A673 (cell line): ENCODE results near the gene MRPL20. TPM values are rescaled to one million over a fixed set of nuclear protein-coding genes. Genes with fewer than 3 reads are reported as not detected.
A peak's percentile ranks its signal among the peaks of the same experiment; 100 is the strongest.

Experiments used
- BruUV-seq: library from RNA; stranded (reverse); fragments of 400-500 nt; replicated peaks from 2 replicates; lab custom pipeline; 2021; lab: Mats Ljungman, UMichigan
- CTCF ChIA-PET: fragments of 300-600 bp; sonication (Branson Sonifier 250); formaldehyde crosslinking; loops from one replicate; lab custom pipeline; 2022; ENCODE audit warnings: antibody characterized with exemption; lab: Charles Lee
- POLR2A ChIA-PET: fragments of 300-600 bp; sonication (Branson Sonifier 250); formaldehyde crosslinking; loops from one replicate; lab custom pipeline; 2022; ENCODE audit warnings: antibody characterized with exemption; ENCODE audit not compliant: low non-redundant PET; lab: Charles Lee
- DNase-seq: peaks from one replicate; pipeline ENCODE4 v3.0.0-alpha.2; 2015; ENCODE audit warnings: low spot score
- H3K27ac ChIP-seq: fragments of 200-600 bp; sonication (generic); 2 replicates; pipeline ENCODE4 v1.5.1; 2016; ENCODE audit warnings: mixed run types, low read depth, mild to moderate bottlenecking, mixed read lengths, antibody characterized with exemption, low read length; ENCODE audit not compliant: poor library complexity, severe bottlenecking
- H3K27me3 ChIP-seq: fragments of 200-600 bp; sonication (generic); replicated peaks from 2 replicates; pipeline ENCODE4 v1.6.1; 2017; ENCODE audit warnings: mixed run types, low read depth, mild to moderate bottlenecking, mixed read lengths, antibody characterized with exemption, low read length; ENCODE audit not compliant: insufficient read depth, poor library complexity
- H3K36me3 ChIP-seq: fragments of 200-600 bp; sonication (generic); 2 replicates; pipeline ENCODE4 v1.6.1; 2016; ENCODE audit warnings: mixed run types, mild to moderate bottlenecking, mixed read lengths, antibody characterized with exemption, low read length; ENCODE audit not compliant: insufficient read depth, poor library complexity, severe bottlenecking
- H3K4me1 ChIP-seq: fragments of 200-600 bp; sonication (generic); 2 replicates; pipeline ENCODE4 v1.6.1; 2017; ENCODE audit warnings: mixed run types, mild to moderate bottlenecking, mixed read lengths, antibody characterized with exemption, low read length; ENCODE audit not compliant: insufficient read depth, poor library complexity, severe bottlenecking
- H3K4me3 ChIP-seq: fragments of 200-600 bp; sonication (generic); 2 replicates; pipeline ENCODE4 v1.5.1; 2016; ENCODE audit warnings: low read depth, mixed run types, mild to moderate bottlenecking, mixed read lengths, low read length; ENCODE audit not compliant: poor library complexity, severe bottlenecking
- H3K9me3 ChIP-seq: fragments of 200-600 bp; sonication (generic); 2 replicates; pipeline ENCODE4 v1.6.1; 2016; ENCODE audit warnings: mixed run types, low read depth, mild to moderate bottlenecking, mixed read lengths, antibody characterized with exemption, low read length; ENCODE audit not compliant: poor library complexity, severe bottlenecking
- EZH2 ChIP-seq: fragments of 200-600 bp; sonication (generic); IDR thresholded peaks from 2 replicates; pipeline ENCODE4 v1.6.1; 2017; ENCODE audit warnings: borderline replicate concordance, low read depth, mild to moderate bottlenecking, mixed read lengths, antibody characterized with exemption, low read length; ENCODE audit not compliant: poor library complexity, severe bottlenecking
- intact Hi-C: fragments of 100-400 bp; cut with micrococcal nuclease; formaldehyde crosslinking; loops from one replicate; pipeline ENCODE4 v1.10.0; 2022; ENCODE audit not compliant: unreplicated experiment
- total RNA-seq: library from RNA; stranded (reverse); gene quantifications from 2 replicates; pipeline ENCODE4 v1.2.3, GENCODE V29; 2021
- TF ChIP-seq, protein P1 (sequence below): fragments of 300-800, 200-600 bp; sonication (generic); conservative IDR thresholded peaks from 2 replicates; pipeline ENCODE4 v1.5.1; 2017; ENCODE audit warnings: low read depth, mild to moderate bottlenecking, antibody characterized with exemption, low read length, moderate library complexity, mixed read lengths

MRPL20 gene
- total RNA-seq, 1 experiment from 2014 or later = 151 TPM

DNA sequence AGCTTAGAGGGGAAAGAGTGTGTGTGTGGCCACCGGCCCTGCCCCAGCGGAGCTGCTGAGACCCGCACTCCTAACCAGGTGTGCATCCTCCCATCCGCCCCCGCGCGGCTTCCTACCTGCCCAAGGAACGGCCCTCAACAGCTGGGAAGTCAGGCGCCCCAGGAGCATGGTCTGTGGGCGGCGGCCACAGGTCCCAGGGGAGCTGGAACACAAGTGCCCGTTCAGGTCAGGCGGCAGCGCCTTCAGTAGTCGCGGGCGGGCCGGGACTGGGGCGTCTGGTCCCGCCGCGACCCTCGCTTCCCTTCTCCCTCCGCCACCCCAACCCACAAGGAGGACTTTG lies 32.5 kb downstream of the MRPL20 start:
- peak overlapping the region; percentile 93 for H3K27ac ChIP-seq
- no peaks in the 10 kb centered on the region for H3K27me3 ChIP-seq
- no peaks in the 10 kb centered on the region for H3K36me3 ChIP-seq
- no peaks in the 10 kb centered on the region for H3K9me3 ChIP-seq
- no peak for TF ChIP-seq EZH2
- TF ChIP-seq, protein P1, sequence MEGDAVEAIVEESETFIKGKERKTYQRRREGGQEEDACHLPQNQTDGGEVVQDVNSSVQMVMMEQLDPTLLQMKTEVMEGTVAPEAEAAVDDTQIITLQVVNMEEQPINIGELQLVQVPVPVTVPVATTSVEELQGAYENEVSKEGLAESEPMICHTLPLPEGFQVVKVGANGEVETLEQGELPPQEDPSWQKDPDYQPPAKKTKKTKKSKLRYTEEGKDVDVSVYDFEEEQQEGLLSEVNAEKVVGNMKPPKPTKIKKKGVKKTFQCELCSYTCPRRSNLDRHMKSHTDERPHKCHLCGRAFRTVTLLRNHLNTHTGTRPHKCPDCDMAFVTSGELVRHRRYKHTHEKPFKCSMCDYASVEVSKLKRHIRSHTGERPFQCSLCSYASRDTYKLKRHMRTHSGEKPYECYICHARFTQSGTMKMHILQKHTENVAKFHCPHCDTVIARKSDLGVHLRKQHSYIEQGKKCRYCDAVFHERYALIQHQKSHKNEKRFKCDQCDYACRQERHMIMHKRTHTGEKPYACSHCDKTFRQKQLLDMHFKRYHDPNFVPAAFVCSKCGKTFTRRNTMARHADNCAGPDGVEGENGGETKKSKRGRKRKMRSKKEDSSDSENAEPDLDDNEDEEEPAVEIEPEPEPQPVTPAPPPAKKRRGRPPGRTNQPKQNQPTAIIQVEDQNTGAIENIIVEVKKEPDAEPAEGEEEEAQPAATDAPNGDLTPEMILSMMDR = no peak
- intact Hi-C loops = loop anchor here (10.0 kb wide), 1 partner anchor 260 kb away; the partner anchor contains the start of gene C1orf159
- peak overlapping the region; percentile 98 for H3K4me3 ChIP-seq
- ChIA-PET CTCF (interaction anchor here (1.2 kb wide), 1 partner anchor 25 kb away, joined by 4 read pairs; no protein-coding TSS in a partner anchor), POLR2A (no interaction called here)
- peaks cover 10% of the 10 kb centered on the region for H3K4me1 ChIP-seq
- DNase-seq = no peak
- no TSS peak for BruUV-seq

DNA sequence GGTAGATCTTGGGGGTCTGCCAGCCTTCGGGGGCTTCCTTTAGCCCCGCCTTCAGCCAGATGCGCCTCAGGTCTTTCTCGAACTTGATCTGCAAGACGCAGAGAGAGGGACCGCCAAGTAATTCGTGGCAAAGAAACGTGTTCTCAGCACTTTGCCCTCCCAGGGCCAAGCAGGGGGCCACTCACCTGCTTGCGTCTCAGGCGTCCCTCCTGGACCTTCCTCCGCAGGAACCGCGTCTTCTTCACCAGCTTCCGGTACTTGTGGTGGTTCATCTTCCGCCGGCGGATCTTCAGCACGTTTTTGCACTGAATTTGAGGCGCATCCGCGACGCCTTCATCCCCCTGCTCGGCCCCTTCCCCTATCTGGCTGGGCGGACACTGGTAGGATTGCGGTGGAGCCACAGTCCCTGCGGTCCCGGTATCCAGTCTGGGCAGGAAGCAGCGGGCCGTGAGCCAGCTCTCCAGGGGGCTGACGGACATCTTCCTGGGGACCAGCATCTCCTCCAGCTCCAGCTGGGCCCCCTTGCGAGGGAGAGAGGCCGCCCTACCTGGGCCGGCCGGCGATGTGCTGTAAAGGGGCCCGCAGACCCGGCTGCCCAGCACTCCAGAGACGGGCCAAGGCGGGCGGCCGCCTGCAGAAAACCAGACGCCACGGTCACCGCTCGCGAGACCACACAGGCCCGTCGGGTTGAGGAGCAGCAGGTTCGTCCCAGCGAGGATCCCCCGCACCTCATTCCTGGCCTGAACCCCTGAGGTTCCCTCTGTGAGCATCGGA lies 33.1 kb downstream of the MRPL20 start:
- POLR2A ChIA-PET = no interaction called here
- Histone ChIP-seq H3K27me3 (no peaks in the 10 kb centered on the region), H3K4me3 (peak overlapping the region; percentile 98), H3K9me3 (no peaks in the 10 kb centered on the region), H3K36me3 (no peaks in the 10 kb centered on the region), H3K4me1 (peaks cover 10% of the 10 kb centered on the region), H3K27ac (peak overlapping the region; percentile 93)
- CTCF ChIA-PET = no interaction called here
- no peak for DNase-seq
- TSS peak; percentile 91 for BruUV-seq
- intact Hi-C loops = loop anchor here (10.0 kb wide), 1 partner anchor 259 kb away; the partner anchor contains the start of gene C1orf159
- TF ChIP-seq, protein P1 = no peak
- TF ChIP-seq EZH2 = no peak

DNA sequence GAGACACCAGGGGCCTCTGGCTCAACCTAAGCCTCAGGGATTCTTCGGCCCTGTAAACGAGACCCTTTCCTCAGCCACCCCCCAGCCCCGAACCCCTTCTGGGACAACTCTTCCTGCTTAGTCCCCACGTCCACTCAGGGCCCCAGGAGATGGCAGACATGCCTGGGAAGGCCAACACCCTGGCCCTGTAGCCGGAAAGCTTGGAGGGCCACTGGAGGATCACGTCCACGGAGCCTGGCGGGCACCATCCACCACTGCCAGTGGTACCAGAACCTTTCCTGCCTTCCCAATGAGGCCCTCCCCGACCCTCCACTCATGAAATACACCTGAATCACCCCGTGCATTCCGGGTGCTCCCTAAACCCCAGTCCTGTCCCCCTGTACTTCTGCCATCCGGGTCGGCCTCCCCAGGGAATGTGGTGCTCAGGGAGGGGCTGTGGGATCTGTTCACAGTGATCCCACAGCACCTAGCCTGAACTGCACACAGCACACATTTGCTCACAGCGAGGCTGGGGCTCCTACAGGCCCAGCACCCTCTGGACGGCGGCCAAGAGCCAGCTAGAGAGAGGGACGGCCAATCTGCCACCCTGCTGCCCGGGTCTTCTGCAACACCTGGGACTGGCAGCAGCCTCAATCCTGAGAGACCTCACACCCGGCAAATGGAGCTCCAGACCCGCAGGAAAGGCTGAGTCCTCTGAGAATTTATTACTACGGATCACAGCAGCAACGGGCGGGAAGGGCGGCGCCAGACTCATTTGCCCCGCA lies 33.9 kb downstream of the MRPL20 start:
- no peak overlapping the region for H3K4me3 ChIP-seq
- no peaks in the 10 kb centered on the region for H3K9me3 ChIP-seq
- ChIA-PET POLR2A (no interaction called here), CTCF (interaction anchor here (0.9 kb wide), 1 partner anchor 48 kb away, joined by 9 read pairs; the partner anchor contains the start of gene ANKRD65)
- no peak for TF ChIP-seq EZH2
- TF ChIP-seq, protein P1 = no peak
- DNase-seq = no peak
- intact Hi-C loops = loop anchor here (10.0 kb wide), 1 partner anchor 258 kb away; the partner anchor contains the start of gene C1orf159
- no peaks in the 10 kb centered on the region for H3K27me3 ChIP-seq
- BruUV-seq = no TSS peak
- no peaks in the 10 kb centered on the region for H3K36me3 ChIP-seq
- no peak overlapping the region for H3K27ac ChIP-seq
- H3K4me1 ChIP-seq = peaks cover 10% of the 10 kb centered on the region
